ENCODE results near the gene PDE8A. TPM values are rescaled to one million over a fixed set of nuclear protein-coding genes. Genes with fewer than 3 reads are reported as not detected.

Gene PDE8A
- total RNA-seq, 2 donors from 2014 or later, result 29.3 to 53.5 TPM

- DNase-seq (ENCODE audit: low spot score in 2 of 2) (no peak), ATAC-seq (no peak)
- Mint-ChIP-seq H3K27ac (no peak overlapping the region), H3K9me3 (peaks cover 3 to 4% of the 10 kb centered on the region in 2 donors), H3K36me3 (peaks cover 6% of the 10 kb centered on the region in 2 donors)
Observed at GRCh38 chr15:85013785-85014184, 32.1 kb downstream of the PDE8A start.

DNA sequence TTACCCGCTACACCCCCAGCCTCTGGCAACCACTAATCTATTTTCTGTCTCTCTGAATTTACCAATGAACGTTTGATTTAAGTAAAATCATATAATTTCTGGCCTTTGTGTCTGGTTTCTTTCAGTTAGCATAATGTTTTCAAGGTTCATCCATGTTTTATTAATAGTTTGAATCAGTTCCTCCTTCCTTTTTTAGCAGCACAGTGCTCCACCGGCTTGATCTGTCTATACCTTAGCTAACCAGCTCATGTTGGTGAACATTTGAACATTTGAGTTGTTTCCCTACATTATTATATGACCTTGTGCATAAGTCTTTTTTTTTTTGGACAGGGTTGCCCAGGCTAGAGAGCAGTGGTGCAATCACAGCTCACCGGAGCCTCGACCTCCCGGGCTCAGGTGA lies 33.3 kb downstream of the PDE8A start:
- peaks cover 3 to 4% of the 10 kb centered on the region in 2 donors for H3K9me3 Mint-ChIP-seq
- DNase-seq (ENCODE audit: low spot score in 2 of 2) (no peak), ATAC-seq (no peak)
- peaks cover 6% of the 10 kb centered on the region in 2 donors for H3K36me3 Mint-ChIP-seq
- no peak overlapping the region for H3K27ac Mint-ChIP-seq

- ATAC-seq (no peak), DNase-seq (ENCODE audit: low spot score in 2 of 2) (no peak)
- H3K9me3 Mint-ChIP-seq, result no peaks in the 10 kb centered on the region
- H3K27ac Mint-ChIP-seq, result no peak overlapping the region
- peaks cover 0 to under 1% of the 10 kb centered on the region in 2 donors for H3K36me3 Mint-ChIP-seq
Observed at GRCh38 chr15:85016275-85016674, 34.6 kb downstream of the PDE8A start.

DNA sequence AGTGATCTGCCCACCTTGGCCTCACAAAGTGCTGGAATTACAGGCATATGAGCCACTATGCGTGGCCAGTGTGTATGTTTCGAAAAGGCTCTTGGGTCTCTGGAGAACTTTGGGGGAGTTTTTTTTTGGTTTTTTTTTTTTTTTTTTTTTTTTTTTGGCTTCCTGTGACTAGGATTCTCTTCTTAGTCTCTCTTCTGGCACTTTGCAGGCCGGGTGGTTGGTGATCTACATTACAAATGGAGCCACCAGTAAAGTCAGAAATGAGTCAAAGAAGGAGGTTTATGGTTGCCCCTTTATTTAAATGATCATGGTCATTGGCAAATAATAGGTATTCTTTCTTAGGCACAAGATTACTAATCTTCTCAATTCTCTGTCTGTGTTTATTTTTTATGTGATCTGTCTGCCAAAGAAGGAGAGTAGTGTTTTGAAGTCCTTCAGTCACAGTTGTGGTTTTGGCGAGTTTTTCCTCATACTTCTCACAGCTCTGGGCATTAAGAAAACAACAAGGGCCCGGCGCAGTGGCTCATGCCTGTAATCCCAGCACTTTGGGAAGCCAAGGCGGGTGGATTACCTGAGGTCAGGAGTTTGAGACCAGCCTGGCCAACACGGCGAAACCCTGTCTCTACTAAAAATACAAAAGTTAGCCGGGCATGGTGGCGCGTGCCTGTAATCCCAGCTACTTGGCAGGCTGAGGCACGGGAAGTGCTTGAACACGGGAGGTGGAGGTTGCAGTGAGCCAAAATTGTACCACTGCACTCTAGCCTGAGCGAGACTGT lies 38.3 kb downstream of the PDE8A start:
- Mint-ChIP-seq H3K27ac (no peak overlapping the region), H3K9me3 (no peaks in the 10 kb centered on the region), H3K36me3 (no peaks in the 10 kb centered on the region)
- peak; percentile 71 to 79 for ATAC-seq
- no peak for DNase-seq (ENCODE audit: low spot score in 2 of 2)

DNA sequence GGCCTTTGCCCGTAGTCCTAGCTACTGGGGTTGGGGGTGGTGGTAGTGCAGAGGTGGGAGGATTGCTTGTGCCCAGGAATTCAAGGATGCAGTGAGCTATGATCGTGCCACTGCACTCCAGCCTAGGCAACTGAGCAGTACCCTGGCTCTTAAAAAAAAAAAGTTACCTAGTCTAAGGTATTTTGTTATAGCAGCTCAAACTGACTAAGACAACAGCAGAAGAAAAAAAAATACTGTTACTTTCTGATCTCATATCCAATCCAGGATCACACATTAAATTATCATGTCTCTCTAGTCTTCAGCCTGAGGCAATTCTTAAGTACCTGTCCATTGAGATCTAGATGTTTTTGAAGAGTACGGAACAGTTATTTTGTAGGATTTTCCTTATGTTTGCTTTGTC lies 39.8 kb downstream of the PDE8A start:
- Mint-ChIP-seq H3K9me3 (no peaks in the 10 kb centered on the region), H3K27ac (no peak overlapping the region), H3K36me3 (no peaks in the 10 kb centered on the region)
- ATAC-seq (no peak), DNase-seq (ENCODE audit: low spot score in 2 of 2) (no peak)

DNA sequence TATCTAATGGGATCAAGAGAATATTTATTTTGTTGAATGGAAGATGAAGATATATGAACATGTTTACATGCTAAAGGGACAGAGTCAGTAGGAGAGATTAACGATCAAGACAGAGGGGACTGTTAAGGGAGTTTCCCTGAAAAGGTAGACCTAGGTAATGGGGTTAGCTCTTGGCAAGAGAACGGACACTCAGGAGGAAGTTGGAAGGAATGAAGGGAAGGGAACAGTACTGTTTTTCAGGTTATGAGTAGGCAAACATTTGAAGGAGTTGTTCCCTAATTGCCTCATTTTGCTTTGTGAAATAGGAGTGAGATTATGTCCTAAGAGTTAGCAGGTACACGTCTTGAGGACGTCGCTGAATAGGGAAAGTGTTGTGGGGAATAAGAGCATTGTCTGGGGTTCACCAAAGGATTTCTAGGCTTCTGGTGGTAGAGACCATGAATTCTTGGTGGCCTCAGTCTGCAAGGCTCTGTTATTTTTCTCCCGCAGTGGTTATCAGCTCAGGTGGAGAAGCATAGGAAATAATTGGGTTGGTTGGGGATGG lies 41.3 kb downstream of the PDE8A start:
- H3K9me3 Mint-ChIP-seq, result no peaks in the 10 kb centered on the region
- no peak overlapping the region for H3K27ac Mint-ChIP-seq
- H3K36me3 Mint-ChIP-seq, result no peaks in the 10 kb centered on the region
- ATAC-seq (no peak), DNase-seq (ENCODE audit: low spot score in 2 of 2) (no peak)

GRCh38 chr15:85024003-85024402 lies 42.3 kb downstream of the PDE8A start:
- DNase-seq (ENCODE audit: low spot score in 2 of 2) (no peak), ATAC-seq (no peak)
- Mint-ChIP-seq H3K36me3 (no peaks in the 10 kb centered on the region), H3K9me3 (no peaks in the 10 kb centered on the region), H3K27ac (no peak overlapping the region)

DNA sequence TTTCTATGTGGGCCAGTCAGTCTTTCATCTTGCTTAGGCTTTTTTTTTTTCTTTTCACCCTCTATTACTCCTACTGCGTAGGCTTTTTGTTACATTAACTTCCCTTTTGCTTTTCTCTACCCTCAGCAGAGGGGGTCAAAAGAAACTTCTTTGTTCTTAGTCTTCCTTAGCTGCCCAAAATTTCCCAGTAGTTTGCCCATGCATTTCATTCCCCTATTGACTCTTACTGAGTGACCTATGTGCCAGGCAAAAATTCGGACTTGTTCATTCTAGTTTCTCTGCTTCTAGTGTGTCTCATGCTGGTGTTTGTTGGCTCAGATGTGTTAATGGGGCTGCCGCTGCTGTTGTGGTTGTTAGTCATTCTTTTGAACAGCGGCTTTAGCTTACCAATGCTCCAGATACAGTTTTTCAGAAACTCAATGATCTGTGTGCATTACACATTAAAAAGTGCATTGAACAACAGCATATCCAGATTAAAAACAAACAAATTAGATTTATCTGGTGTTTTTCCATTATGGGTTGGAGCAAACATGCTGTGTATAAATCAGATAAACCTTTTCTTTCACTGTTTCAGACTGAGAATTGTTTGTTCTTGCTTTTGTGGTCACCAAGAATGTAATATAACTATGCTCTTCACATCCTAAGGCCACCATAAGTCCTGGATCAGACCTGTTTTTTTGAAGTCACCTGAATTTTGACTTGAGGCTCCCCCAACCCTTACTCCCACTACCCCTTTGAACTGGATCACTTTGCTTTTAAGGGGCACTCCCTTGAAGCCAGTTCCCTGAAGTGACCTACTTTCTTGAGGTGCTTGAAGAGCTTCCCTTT lies 43.1 kb downstream of the PDE8A start:
- DNase-seq (ENCODE audit: low spot score in 2 of 2), result no peak
- ATAC-seq, result peak; percentile 68 to 69

DNA sequence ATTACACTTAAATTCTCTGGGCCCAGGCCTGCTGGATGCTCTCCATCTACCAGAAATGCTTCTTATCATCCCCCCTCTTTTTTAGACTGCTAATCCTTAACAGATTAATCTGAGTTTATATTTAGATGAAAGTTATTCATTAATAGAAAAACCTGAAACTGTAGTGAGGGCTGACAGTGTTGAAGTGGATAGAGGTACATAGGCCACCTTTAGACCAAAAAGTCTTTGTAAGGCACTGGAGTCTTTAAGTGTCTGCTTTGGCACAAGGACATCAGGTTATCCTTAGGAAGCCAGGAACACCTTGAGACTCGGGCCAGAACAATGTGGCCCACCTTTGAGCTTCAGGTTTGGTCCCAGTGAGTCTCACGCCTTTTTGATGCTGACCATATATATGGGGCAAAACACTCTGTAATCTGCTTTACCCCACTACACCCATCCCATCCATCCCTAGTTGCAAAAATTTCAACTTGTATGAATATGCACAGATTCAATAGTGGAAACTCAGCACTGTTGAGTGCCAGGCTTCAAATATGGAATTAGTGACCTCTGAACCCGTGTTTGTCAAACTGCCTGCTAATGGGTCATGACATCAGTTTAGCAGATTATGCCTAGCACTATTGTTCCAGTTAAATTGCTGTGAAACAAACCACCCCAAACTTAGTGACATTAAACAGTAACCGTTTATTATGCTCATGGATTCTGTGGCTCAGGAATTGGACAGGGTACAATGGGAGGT lies 44.0 kb downstream of the PDE8A start:
- DNase-seq (ENCODE audit: low spot score in 2 of 2) (no peak), ATAC-seq (no peak)
- Mint-ChIP-seq H3K9me3 (no peaks in the 10 kb centered on the region), H3K27ac (no peak overlapping the region), H3K36me3 (no peaks in the 10 kb centered on the region)

More for the DNA sequence above, 43.1 kb downstream of the PDE8A start:
- no peaks in the 10 kb centered on the region for H3K36me3 Mint-ChIP-seq
- no peak overlapping the region for H3K27ac Mint-ChIP-seq
- no peaks in the 10 kb centered on the region for H3K9me3 Mint-ChIP-seq

GRCh38 chr15:85026304-85027032 lies 44.8 kb downstream of the PDE8A start:
- DNase-seq (ENCODE audit: low spot score in 2 of 2) (no peak), ATAC-seq (no peak)
- Mint-ChIP-seq H3K36me3 (no peaks in the 10 kb centered on the region), H3K9me3 (no peaks in the 10 kb centered on the region), H3K27ac (peak overlapping the region in 1 of 2 donors; percentile 18)

GRCh38 chr15:85027033-85027380 lies 45.4 kb downstream of the PDE8A start:
- DNase-seq (ENCODE audit: low spot score in 2 of 2) (no peak), ATAC-seq (no peak)
- Mint-ChIP-seq H3K36me3 (no peaks in the 10 kb centered on the region), H3K27ac (no peak overlapping the region), H3K9me3 (no peaks in the 10 kb centered on the region)

DNA sequence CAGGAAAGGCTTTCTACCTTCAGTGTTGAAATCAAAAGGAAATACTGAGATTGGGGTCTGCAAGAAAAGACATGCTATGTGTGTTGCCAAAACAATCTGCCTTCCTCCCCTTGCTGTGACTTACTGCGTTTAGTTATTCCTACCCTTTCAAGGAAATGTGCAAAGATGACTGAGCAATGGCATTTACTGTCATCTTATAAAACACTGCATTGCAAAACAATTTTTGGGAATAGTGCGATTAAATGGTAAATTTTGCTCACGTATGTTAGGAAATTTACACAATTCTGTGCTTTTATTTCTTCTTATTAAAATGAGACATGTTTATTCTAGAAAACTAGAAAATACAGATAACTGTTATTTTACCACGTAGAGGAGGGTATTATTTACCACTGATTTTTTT lies 45.8 kb downstream of the PDE8A start:
- DNase-seq (ENCODE audit: low spot score in 2 of 2) (no peak), ATAC-seq (no peak)
- Mint-ChIP-seq H3K36me3 (no peaks in the 10 kb centered on the region), H3K27ac (no peak overlapping the region), H3K9me3 (no peaks in the 10 kb centered on the region)

DNA sequence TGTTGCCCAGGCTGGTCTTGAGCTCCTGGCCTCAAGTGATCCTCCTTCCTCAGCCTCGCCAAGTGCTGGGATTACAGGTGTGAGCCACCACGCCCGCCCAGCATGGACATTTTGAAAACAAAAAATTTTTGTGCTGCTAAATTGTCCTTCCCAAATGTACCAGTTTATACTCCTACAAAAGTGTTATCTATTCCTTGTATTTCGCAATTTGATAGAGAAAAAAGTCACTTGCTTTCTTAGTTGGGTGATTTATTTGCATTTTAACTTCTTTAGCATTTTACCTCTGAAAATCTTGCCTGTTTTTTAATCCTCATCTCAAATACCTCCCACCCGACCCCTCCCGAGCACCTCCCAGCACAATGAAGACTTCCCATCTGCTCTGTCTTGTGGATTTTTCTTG lies 46.8 kb downstream of the PDE8A start:
- H3K9me3 Mint-ChIP-seq, result no peaks in the 10 kb centered on the region
- H3K36me3 Mint-ChIP-seq, result no peaks in the 10 kb centered on the region
- H3K27ac Mint-ChIP-seq, result no peak overlapping the region
- no peak for DNase-seq (ENCODE audit: low spot score in 2 of 2)
- no peak for ATAC-seq

DNA sequence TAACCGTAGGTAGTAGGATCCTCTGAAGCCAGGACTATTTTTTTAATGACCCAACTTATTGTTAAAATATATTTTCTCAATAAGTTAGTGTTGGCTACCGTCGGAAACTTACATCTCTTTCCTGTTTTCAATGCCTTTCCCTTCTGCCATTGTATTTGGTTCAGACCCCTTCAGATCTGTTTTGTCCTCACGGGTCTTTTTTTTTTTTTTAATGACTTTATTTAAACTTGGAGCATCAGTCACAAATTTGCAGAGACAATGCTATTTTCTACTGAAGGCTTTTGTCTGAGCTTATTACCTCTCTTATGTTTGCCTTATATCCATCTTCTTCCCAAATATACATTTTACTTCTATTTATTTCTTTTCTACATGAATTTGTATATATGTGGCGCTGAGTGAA lies 47.6 kb downstream of the PDE8A start:
- ATAC-seq, result no peak
- H3K9me3 Mint-ChIP-seq, result no peaks in the 10 kb centered on the region
- no peak for DNase-seq (ENCODE audit: low spot score in 2 of 2)
- H3K36me3 Mint-ChIP-seq, result no peaks in the 10 kb centered on the region
- peak overlapping the region in 1 of 2 donors; percentile 82 for H3K27ac Mint-ChIP-seq

DNA sequence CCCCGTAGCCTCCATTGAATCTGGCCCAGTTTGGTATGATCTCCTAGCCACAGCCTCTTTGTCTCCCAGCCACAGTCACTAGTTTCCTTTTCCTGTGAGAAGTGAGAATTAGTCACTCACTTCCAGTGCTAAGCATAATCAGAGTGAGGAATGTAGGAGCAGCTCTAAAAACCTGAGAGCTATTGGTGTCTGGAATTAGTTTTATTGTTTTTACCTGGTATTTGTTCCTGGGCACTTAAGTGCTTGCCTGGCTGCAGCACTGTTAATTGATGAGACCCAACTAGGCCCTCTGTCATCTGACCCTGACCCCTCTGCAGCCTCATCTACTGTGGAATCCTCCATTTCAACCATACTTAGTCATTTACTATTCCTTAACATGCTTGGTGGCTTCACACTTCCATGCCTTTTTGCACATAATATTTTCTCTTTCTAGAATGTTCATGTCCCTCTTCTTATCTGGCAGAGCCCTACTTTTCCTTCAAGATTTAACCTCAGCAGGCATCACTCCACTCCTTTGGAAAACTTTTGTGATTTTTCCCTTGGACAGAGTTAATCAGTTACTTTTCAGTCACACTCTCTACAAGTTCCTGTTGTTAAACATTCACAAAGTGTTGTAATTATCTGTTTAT lies 48.8 kb downstream of the PDE8A start:
- H3K9me3 Mint-ChIP-seq, result no peaks in the 10 kb centered on the region
- ATAC-seq (peak; percentile 82 to 93), DNase-seq (ENCODE audit: low spot score in 2 of 2) (peak in 1 of 2 donors; percentile 17)
- no peaks in the 10 kb centered on the region for H3K36me3 Mint-ChIP-seq
- peak overlapping the region in 1 of 2 donors; percentile 82 for H3K27ac Mint-ChIP-seq
